Measurements from ENCODE around the gene GRIN2C.

GRCh38 chr17:74796211-74796610, 63.5 kb downstream of the GRIN2C start:
- TF ChIP-seq CTCF (conservative IDR thresholded peaks at IDR 0.05) = no peak
- TF ChIP-seq EZH2 (IDR thresholded peaks at IDR 0.05; ENCODE audit: low read depth) = no peak

Data from PC-9 (cell line).